K562 (cell line): ENCODE measurements around the gene SOWAHA. TPM values are rescaled to one million over a fixed set of nuclear protein-coding genes. Genes with fewer than 3 reads are reported as not detected.

ENCODE experiments used
- ATAC-seq: fragments of 200-7000 bp; cut with Tn5 transposase; 3 replicates; pipeline ENCODE4 v1.9.1; 2020; ENCODE audit warnings: moderate library complexity
- BruUV-seq: library from RNA; stranded (reverse); fragments of 400-500 nt; replicated peaks from 2 replicates; lab custom pipeline; 2021; lab: Mats Ljungman, UMichigan
- CTCF ChIA-PET: fragments of 300-600 bp; formaldehyde crosslinking; extraction: SDS; loops from one replicate; lab custom pipeline; 2021; ENCODE audit warnings: low intra/inter-chr PET ratio; lab: Yijun Ruan, JAX
- POLR2A ChIA-PET: fragments of 300-600, 350-650 bp; sonication (Branson Sonifier 250); formaldehyde crosslinking; extraction: SDS; loops from one replicate; lab custom pipeline; 2021; ENCODE audit warnings: antibody characterized with exemption, inconsistent platforms; lab: Yijun Ruan, JAX
- DNase-seq, 4 experiments: peaks; one replicate each; pipeline versions ENCODE4 v3.0.0 to v3.0.0-alpha.2; 2011 to 2018; ENCODE audit warnings: low spot score in 3 of 4, mixed read lengths in 3 of 4; ENCODE audit errors: extremely low read depth in 1 of 4
- FAIRE-seq: peaks from 2 replicates; lab custom pipeline; 2011; peaks lifted over from hg19 to GRCh38; lab: Jason Lieb, UNC
- H2AFZ ChIP-seq: 2 replicates; pipeline ENCODE4 v1.6.0; 2011; ENCODE audit warnings: low read depth, low read length, control low read depth, inconsistent platforms
- H3K27ac ChIP-seq: fragments of 200-600 bp; 3 replicates; pipeline ENCODE4 v1.8.0; 2011; ENCODE audit warnings: low read depth, mild to moderate bottlenecking, control low read depth, inconsistent platforms, low read length, moderate library complexity, mixed read lengths; ENCODE audit errors: extremely low read depth
- H3K27me3 ChIP-seq, 2 experiments: fragments of 300-600 bp in 1 of 2; 2 replicates in 1 of 2; 3 replicates in 1 of 2; pipeline versions ENCODE4 v1.6.0 to v1.8.0; 2011; ENCODE audit warnings: inconsistent platforms in 2 of 2, low read length in 2 of 2, mild to moderate bottlenecking in 1 of 2, mixed read lengths in 1 of 2, moderate library complexity in 1 of 2; ENCODE audit not compliant: control insufficient read depth in 2 of 2, insufficient read depth in 2 of 2
- H3K36me3 ChIP-seq: fragments of 300-600 bp; 3 replicates; pipeline ENCODE4 v1.8.0; 2011; ENCODE audit warnings: mild to moderate bottlenecking, low read length, inconsistent platforms; ENCODE audit not compliant: control insufficient read depth, insufficient read depth
- H3K4me1 ChIP-seq, 2 experiments: fragments of 200-600 bp in 1 of 2; replicated peaks in 1 of 2; 2 replicates in 1 of 2; 3 replicates in 1 of 2; pipeline versions ENCODE4 v1.5.1 to v1.8.0; 2011; ENCODE audit warnings: inconsistent platforms in 2 of 2, low read length in 2 of 2, mild to moderate bottlenecking in 1 of 2, mixed read lengths in 1 of 2, moderate library complexity in 1 of 2; ENCODE audit not compliant: control insufficient read depth in 2 of 2, insufficient read depth in 2 of 2
- H3K4me2 ChIP-seq: 2 replicates; pipeline ENCODE4 v1.6.1; 2011; ENCODE audit warnings: low read length, control low read depth, inconsistent platforms, mixed read lengths; ENCODE audit not compliant: insufficient read depth
- H3K4me3 ChIP-seq: fragments of 200-600 bp; sonication (generic), shearing (Covaris generic); 2 replicates; pipeline ENCODE4 v1.5.1; 2016; ENCODE audit warnings: control low read depth, inconsistent platforms
- H3K79me2 ChIP-seq: fragments of 200-600 bp; 3 replicates; pipeline ENCODE4 v1.8.0; 2011; ENCODE audit warnings: low read length, inconsistent platforms; ENCODE audit not compliant: control insufficient read depth, insufficient read depth
- H3K9ac ChIP-seq, 2 experiments: 2 replicates each; pipeline versions ENCODE4 v1.6.0 to v1.6.1; 2011; ENCODE audit warnings: low read depth in 2 of 2, low read length in 2 of 2, control low read depth in 1 of 2, inconsistent platforms in 1 of 2, mild to moderate bottlenecking in 1 of 2, mixed read lengths in 1 of 2; ENCODE audit not compliant: insufficient read depth in 1 of 2
- H3K9me1 ChIP-seq: one replicate; pipeline ENCODE4 v1.6.0; 2011; ENCODE audit warnings: inconsistent platforms, mild to moderate bottlenecking, low read length, moderate library complexity; ENCODE audit not compliant: control insufficient read depth, insufficient read depth
- H3K9me3 ChIP-seq: replicated peaks from 2 replicates; pipeline ENCODE4 v1.5.1; 2011; ENCODE audit warnings: low read depth, low read length, inconsistent platforms; ENCODE audit not compliant: control insufficient read depth, insufficient read depth
- H4K20me1 ChIP-seq: replicated peaks from 2 replicates; pipeline ENCODE4 v1.6.1; 2011; ENCODE audit warnings: low read length, inconsistent platforms, mixed read lengths; ENCODE audit not compliant: control insufficient read depth, insufficient read depth
- ARNT ChIP-seq, 2 experiments: fragments of 450-650 bp; IDR thresholded peaks; 2 replicates each; pipeline ENCODE4 v1.6.1; 2016; ENCODE audit warnings: mild to moderate bottlenecking in 1 of 2
- BCL6 ChIP-seq: fragments of 250-450 bp; sonication (Bioruptor Pico); IDR thresholded peaks from 2 replicates; pipeline ENCODE4 v1.4.0; 2020
- CC2D1A ChIP-seq: fragments of 450-650 bp; IDR thresholded peaks from 2 replicates; pipeline ENCODE4 v1.6.1; 2017; ENCODE audit warnings: mild to moderate bottlenecking
- FOS ChIP-seq: IDR thresholded peaks from 3 replicates; pipeline ENCODE4 v1.6.1; 2011; ENCODE audit not compliant: insufficient read length; ENCODE audit errors: extremely low read depth
- GABPB1 ChIP-seq: sonication (generic); formaldehyde crosslinking; IDR thresholded peaks from 2 replicates; pipeline ENCODE4 v1.8.0; 2022; ENCODE audit warnings: mild to moderate bottlenecking, missing genetic modification reagents
- HDAC2 ChIP-seq: fragments of 450-650 bp; IDR thresholded peaks from 2 replicates; pipeline ENCODE4 v1.6.1; 2016; ENCODE audit warnings: mild to moderate bottlenecking
- NFRKB ChIP-seq: fragments of 450-650 bp; IDR thresholded peaks from 2 replicates; pipeline ENCODE4 v1.6.1; 2016; ENCODE audit warnings: low read depth
- SMAD3 ChIP-seq: fragments of 450-650 bp; formaldehyde crosslinking; conservative IDR thresholded peaks from 2 replicates; pipeline ENCODE4 v1.4.0; 2020; ENCODE audit warnings: mild to moderate bottlenecking
- STAT5A ChIP-seq: IDR thresholded peaks from 2 replicates; pipeline ENCODE4 v1.6.1; 2012; ENCODE audit warnings: low read length, inconsistent platforms, borderline replicate concordance
- TFAP4 ChIP-seq: sonication (generic); formaldehyde crosslinking; IDR thresholded peaks from 2 replicates; pipeline ENCODE4 v1.8.0; 2022; ENCODE audit warnings: missing genetic modification reagents, mild to moderate bottlenecking, moderate library complexity, borderline replicate concordance
- TOE1 ChIP-seq, 2 experiments: fragments of 450-650 bp in 1 of 2; sonication (generic) in 1 of 2; formaldehyde crosslinking in 1 of 2; IDR thresholded peaks; 2 replicates each; pipeline versions ENCODE4 v1.7.1 to v1.8.0; 2016 to 2022; ENCODE audit warnings: borderline replicate concordance in 2 of 2, mild to moderate bottlenecking in 2 of 2, antibody characterized with exemption in 1 of 2, inconsistent platforms in 1 of 2, low read depth in 1 of 2, missing genetic modification reagents in 1 of 2, moderate library complexity in 1 of 2
- ZNF316 ChIP-seq: fragments of 450-650 bp; IDR thresholded peaks from 2 replicates; pipeline ENCODE4 v1.6.1; 2016
- WGBS: fragments of 100-300 bp; shearing (Covaris generic); methylation state at CpG from one replicate; pipeline ENCODE4 v1.1.6; 2016; ENCODE audit warnings: low coverage, mixed read lengths; ENCODE audit not compliant: insufficient coverage; ENCODE audit errors: missing lambda C conversion rate; 5-methylcytosine and 5-hydroxymethylcytosine counted together
- in situ Hi-C: fragments of 300-500 bp; cut with MboI; formaldehyde crosslinking; loops from 4 replicates; pipeline ENCODE4 v1.15.0; 2018; ENCODE audit warnings: inconsistent platforms, mixed read lengths
- intact Hi-C: fragments of 100-400 bp; cut with micrococcal nuclease; formaldehyde crosslinking; loops from 2 replicates; pipeline ENCODE4 v1.14.2; 2022
- polyA plus RNA-seq, 8 experiments: library from polyadenylated mRNA; depleted of rRNA in 4 of 8; stranded (reverse) in 5 of 8; unstranded in 3 of 8; fragments of >200 nt; fragmentation: Nextera tagmentation in 2 of 8; fragmentation: Illumina TruSeq in 1 of 8; extraction: Ambion mirVana in 2 of 8; extraction: Trizol in 1 of 8; gene quantifications; 2 replicates each; pipeline versions ENCODE4 v1.2.1 to v1.2.3, GENCODE V29; 2011 to 2014; ENCODE audit warnings: inconsistent platforms in 1 of 8, missing spikeins in 1 of 8
- total RNA-seq, 7 experiments: library from RNA; depleted of rRNA in 6 of 7; stranded (reverse); fragments of >200 nt in 6 of 7; fragmentation: Illumina TruSeq in 2 of 7; extraction: Trizol in 2 of 7; gene quantifications; 2 replicates each; pipeline versions ENCODE4 v1.2.1 to v1.2.3, GENCODE V29; 2011 to 2021; ENCODE audit warnings: low replicate concordance in 1 of 7

SOWAHA gene
- total and polyA plus RNA-seq, 9 of the 15 experiments (the other 6 are each of a cell fraction or from before 2014, with no cell fraction given) = not detected

- Histone ChIP-seq H3K4me2 (no peak overlapping the region), H3K27me3 (no peaks in the 10 kb centered on the region), H3K4me3 (no peak overlapping the region), H3K79me2 (peaks cover 34% of the 10 kb centered on the region), H3K36me3 (peaks cover 94% of the 10 kb centered on the region; the same call in 2 of the 3 replicates), H2AFZ (no peak overlapping the region), H3K27ac (no peak overlapping the region), H3K4me1 (peaks cover 7 to 16% of the 10 kb centered on the region in 2 experiments; a peak in 3 of 5 replicates), H3K9me3 (no peaks in the 10 kb centered on the region), H4K20me1 (peaks cover 16% of the 10 kb centered on the region; the same call in 1 of the 2 replicates), H3K9ac (no peak overlapping the region), H3K9me1 (no peaks in the 10 kb centered on the region)
- FAIRE-seq (no peak), DNase-seq (no peak), ATAC-seq (no peak)
- in situ Hi-C loops = no loop called here
- intact Hi-C loops = no loop called here
- ChIA-PET POLR2A (interaction anchor here (0.6 to 2.3 kb wide), 6 partner anchors 9 to 34 kb away, joined by 3 to 8 read pairs (median 5); no protein-coding TSS in a partner anchor), CTCF (no interaction called here)
- no TSS peak for BruUV-seq
- 85% methylated on average over 7 of the region's 7 CpGs for WGBS
- no peak for TF ChIP-seq GABPB1 (CRISPR knock-in tag)
- TF ChIP-seq ZNF316 = no peak
- TF ChIP-seq CC2D1A = no peak
- TF ChIP-seq TFAP4 (CRISPR knock-in tag) = no peak
- no peak for TF ChIP-seq HDAC2
- TF ChIP-seq BCL6 (CRISPR knock-in tag) = no peak
- no peak for TF ChIP-seq STAT5A
- no peak for TF ChIP-seq NFRKB
- TF ChIP-seq TOE1 (IDR thresholded peaks at IDR 0.05; ENCODE audit: borderline replicate concordance) = no peak
- TF ChIP-seq TOE1 (CRISPR knock-in tag; IDR thresholded peaks at IDR 0.05; ENCODE audit: borderline replicate concordance, low read depth) = no peak
- no peak for TF ChIP-seq ARNT (IDR thresholded peaks at IDR 0.05)
- no peak for TF ChIP-seq SMAD3 (CRISPR knock-in tag)
- TF ChIP-seq FOS = no peak
Measured at GRCh38 chr5:132764671-132765238, 48.3 kb upstream of the SOWAHA start.
